CD4-positive, alpha-beta T cell treated with Interleukin-12 subunit alpha and Interleukin-12 subunit beta, for 1 hour (primary cell): ENCODE measurements around the gene GPR137B.
A peak's percentile ranks its signal among the peaks of the same experiment; 100 is the strongest.

Experiments
- DNase-seq: peaks from one replicate; pipeline ENCODE4 v3.0.0-alpha.2; 2020

GPR137B gene

DNA sequence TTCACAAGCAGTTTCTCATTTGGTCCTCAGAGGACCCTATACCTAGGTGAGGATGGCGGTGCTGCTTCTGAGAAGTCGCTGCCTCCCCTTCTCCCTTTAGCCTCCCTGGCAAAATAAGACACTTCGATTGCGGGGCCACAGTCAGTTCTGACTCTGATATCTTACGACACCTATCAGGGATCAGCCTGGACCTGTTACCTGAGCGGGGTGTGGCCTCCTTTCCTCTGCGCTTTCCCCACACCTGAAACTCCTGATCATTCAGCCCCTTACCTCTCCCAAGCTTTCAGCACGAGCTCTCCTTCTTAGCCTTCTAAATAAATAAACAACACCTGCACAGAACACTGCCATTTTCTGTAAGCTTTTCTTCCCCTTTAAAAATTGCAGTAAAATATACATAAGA, 24.6 kb upstream of the GPR137B start:
- no peak for DNase-seq

DNA sequence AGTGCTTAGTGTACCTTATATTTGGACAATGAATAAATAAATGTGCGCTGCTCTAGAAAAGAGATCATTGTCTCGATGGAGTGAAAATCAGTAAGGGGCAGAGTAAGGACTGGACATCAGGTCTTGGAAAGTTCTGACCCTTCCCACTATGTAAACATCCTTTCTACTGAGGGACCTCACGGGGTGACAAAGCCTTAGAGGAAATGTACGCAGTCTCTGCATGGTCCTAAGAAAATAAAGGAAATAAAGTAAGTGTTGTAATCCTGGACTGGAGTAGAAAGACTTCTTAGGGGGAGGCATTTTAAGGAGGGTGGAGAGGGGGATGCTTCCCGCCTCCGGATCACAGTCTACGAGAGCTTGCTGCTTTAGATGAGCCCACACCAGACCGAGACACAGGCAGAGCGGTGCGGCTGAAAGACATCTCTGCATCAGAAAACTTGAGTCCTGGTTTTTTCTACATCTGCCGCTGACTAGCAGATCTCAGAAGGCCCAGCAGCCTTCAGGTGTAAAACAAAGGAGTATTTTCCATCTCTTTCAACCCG, 22.3 kb upstream of the GPR137B start:
- DNase-seq = no peak

DNA sequence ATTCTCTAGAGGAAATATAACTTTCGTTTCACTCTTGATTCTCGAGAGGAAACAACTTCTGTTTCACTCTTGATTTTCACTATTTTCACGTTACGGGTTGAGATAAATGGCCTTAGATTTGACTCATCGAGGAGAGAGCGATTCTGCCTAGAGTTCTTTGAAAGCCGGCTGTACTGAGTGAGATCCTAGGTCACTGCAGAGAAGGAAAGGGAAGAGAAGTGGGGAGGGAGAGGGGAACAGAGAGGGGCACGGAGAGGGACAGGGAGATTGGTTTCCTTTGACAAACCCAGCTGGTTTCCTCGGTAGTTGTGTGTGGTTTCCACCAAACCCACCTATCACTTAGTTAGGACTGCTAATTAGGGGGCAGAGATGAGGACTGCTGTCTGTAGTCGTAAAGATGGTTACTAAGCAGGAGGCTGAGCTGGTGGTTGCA, 21.6 kb upstream of the GPR137B start:
- DNase-seq = no peak

DNA sequence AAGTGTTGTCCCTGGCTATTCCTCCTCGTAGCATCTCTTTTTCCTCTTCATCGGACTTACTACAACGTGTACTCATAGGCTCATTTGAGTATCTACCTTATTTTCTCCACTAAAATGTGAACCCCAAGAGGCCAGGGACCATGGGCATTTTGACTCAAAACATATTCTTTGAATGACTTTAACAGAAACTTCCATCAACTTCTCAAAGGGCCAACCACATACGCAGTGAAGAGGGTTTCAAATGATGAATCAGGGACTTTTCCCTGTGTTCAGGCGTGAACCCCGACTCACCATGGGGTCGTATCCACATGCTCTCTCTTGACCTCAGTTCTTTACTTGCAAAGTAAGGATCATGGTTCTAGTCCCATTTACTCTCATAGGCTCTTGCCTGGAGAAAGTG, 20.2 kb upstream of the GPR137B start:
- DNase-seq = no peak

DNA sequence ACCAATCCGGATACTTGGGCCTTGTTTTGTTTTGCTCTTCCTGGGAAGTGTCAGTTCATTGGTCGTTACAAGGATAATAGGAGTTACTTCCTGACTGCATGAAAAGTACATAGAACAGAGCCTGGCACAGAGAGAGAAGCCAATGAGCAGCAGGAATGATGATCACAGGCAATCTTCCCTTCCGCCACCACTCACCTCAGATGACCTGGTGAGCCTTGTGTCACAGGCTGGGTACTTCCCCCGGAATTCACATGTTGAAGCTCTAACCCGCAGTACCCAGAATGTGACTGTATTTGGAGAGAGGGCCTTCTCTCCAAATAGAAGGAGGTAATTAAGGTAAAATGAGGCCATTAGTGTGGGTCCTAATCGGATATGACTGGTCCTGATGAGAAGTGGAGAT, 18.8 kb upstream of the GPR137B start:
- DNase-seq = no peak

DNA sequence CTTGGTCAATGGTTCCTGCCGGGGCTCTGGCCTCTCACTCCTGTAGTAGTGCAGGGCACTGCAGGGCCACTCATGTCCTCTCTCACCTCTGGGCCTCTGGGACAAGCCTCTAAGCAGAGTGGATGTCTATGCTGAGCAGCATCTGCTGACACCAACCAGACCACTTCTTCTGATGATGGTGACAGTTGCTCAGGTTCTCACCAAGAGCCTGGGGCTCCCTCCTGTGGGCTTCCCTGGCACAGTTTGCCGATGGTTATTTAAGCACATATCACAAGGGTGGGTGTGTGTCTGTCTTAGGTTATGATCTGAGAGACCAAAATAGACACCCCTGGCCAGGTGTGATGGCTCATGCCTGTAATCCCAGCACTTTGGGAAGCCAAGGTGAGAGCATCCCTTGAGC, 17.4 kb upstream of the GPR137B start:
- DNase-seq = no peak

DNA sequence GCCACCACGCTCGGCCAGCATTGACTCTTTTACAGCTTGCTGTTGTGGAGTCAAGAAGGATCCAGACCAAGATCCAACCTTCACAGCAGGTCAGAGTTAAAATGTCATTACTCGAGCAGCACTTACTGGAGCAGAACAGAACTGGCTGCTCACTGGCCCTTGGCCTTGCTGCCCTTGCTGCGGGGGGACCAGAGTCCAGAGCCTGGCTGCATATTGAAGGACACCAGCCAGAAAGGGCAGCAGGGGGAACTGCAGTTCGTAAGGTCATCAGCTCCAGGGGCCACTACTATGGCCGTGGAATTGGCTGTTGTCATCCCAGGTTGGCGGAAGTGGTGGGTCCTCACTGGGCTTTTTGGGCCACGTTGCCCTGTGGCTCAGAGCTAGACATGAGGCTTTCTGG, 15.3 kb upstream of the GPR137B start:
- DNase-seq = no peak

DNA sequence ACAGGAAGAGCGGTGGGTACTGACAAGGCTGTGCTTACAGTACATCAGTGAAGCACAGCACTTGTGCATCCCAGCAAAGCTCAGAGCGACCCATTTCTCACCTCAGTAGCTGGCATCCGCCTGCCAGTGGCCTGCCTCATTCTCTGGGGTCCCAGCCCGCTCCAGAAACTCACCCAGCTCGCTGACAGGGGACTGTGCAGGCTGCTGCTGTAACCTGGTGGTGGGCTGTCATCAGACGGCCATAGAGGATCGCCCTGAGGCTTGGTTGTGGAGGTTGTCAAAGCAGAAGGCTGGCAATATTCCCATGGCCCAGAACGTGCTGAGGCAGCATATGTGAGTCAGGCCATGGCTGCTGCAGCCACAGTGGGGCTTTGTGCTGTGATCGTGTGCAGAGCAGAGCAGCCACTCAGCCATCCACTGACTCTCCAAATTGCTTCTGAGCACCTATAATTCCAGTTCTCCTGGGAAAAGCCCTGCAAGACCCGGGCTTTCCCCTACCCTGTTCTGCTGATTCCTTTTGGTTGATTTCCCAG, 13.6 kb upstream of the GPR137B start:
- no peak for DNase-seq

DNA sequence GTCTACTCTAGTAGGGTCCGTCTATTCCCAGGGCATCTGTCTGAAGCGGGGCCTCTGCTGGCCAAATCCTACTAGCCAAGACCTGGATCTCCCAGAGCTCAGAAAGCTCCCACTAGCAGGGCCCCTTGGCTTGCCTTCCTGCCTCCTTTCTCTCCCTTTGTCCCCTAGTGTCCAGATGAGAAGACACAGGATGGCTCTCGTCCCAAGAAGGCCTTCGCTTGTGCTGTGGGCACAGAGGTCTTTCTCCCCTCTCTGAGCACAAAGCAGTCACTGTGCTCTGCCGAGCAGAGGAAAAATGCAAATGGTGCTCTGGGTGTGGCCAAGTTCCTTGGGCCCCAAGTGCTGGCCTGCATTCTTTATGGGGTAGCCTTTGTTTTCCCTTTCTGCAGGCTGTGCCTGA, 13.0 kb upstream of the GPR137B start:
- no peak for DNase-seq

DNA sequence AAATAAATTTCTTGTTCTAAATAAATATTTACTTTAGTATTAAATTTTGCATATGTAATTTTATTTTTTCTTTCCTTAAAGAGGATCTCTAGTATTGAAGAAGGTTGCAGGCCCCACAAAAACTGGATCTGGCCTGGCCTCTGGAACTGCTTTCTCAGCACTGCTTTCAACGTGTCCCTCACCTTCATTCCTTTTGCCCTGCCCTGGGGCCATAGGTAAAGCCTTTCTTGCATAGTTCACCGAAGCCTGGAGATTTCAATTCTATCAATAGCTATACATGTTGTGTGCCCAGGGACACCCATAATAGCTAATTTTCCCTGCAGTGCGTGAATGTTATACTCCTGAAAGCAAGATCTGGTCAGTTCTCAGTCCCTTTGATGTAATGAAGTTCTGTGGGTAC, 12.0 kb upstream of the GPR137B start:
- DNase-seq = no peak

DNA sequence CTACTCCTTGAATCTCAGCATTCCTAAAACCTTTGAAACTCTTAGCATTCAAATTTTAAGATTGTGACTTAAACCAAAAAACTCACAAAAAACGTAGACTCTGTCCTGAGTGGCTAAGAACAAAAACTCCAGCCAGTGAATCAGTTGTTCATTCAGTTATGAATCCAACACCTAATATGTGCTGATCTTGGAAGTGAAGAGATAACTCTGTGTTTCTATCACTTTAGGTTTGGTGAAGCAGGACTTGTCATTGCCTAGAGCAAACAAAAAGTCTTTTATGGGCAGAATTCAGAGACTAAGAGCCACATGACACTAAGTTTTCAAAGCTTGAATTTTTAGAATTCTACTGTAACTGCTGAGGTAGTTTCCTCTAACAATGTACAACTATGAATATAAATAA, 10.4 kb upstream of the GPR137B start:
- DNase-seq = no peak

DNA sequence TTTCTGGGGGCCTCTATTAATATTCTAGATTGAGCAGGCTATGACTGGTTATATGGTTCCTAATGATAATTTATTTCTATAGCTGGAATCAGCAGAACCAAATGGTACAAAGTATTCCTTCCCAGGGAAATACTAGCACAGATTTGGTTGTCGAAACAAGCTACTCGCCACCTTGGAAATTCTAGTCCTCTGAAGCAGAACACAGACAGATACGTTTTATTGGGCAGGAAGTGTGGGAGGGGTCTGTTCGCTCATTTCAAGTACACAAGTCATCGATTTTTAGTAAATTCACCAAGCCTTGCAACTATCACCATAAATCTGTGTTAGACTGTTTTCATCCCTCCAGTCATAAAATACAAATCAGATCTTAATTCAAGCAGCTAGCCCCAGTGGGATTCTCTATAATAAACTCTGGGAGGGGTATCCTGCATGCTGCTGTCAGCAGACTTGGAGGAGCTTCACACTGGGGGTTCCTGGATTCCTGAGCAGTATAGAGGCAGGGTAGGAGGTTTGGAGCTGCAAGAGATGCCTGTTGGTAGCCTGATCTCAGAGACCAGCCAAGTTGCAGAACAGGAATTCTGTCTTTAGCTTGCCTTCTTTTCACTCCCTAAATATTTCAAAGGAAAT, 9.8 kb upstream of the GPR137B start:
- DNase-seq = no peak

DNA sequence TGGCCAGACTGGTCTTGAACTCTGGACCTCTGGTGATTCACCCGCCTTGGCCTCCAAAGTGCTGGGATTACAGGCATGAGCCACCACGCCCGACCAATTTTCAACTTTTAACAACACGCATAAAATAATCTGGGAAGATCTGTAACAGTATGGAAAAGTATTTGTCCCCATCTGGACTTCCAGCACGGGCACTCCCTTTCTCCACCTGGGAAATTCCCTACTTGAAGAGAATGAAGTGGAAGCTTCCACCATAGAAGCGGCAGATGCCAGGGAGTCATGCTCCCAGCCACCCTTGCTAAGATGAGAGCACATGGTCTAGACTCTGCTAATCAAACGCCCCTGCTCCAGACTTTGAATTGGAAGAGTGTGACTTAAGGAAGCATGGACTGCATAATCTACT, 9.0 kb upstream of the GPR137B start:
- no peak for DNase-seq

DNA sequence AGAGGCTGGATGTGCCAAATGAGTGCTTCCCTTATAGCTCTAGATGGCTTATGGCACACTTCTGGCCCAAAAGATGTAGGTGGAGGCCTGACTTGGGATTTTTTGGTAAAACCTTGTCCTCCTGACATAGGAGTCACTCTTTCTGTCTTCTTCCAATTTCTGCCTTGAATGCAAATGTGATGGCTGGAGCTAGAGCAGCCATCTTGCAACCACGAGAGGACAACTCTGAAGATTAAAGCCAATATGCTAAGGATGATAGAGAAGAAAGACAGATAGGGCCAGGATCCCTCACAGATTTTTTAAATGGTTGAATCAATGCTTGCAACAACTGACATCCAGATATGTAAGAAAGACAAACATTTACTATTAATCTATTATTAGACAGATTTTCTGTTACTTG, 8.5 kb upstream of the GPR137B start:
- no peak for DNase-seq

DNA sequence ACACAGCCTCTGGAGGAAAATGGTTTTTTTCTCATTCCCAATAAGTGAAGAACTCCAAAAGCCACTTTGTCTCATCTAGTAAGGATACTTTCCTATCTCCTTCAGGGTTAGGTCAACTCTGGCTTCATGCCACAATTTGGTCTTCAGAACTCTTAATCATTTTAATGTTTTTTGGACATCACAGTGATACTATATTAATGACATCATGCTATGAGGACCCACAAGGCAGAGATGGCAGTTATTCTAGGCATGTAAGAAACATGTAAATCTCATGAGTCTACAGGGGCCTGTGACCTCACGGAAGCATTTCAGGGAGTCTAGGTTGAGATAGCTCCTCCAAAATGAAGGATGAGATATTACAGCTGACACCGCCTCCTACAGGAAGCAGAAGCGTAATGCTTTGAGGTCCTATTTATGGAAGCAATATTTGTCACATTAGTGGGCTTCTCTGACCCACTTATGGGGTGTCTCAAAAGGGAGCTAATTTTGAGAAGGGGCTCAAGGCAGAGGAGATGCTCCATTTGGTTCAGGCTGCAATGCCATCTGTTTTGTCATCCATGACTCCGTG, 5.0 kb upstream of the GPR137B start:
- DNase-seq = no peak

DNA sequence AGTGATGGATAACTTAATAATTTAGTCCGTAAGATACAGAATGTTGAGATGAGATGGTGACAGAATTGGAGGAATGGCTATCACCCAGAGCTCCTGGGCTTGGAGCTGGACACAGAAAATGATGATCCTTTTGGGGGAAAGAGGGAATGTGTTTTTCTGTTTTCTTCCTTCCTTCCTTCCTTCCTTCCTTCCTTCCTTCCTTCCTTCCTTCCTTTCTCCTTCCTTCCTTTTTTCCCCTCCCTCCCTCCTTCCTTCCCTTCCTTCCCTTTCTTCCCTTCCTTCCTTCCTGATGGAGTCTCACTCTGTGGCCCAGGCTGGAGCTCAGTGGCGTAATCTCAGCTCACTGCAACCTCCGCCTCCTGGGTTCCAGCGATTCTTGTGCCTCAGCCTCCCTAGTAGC, 2.8 kb upstream of the GPR137B start:
- DNase-seq = no peak

DNA sequence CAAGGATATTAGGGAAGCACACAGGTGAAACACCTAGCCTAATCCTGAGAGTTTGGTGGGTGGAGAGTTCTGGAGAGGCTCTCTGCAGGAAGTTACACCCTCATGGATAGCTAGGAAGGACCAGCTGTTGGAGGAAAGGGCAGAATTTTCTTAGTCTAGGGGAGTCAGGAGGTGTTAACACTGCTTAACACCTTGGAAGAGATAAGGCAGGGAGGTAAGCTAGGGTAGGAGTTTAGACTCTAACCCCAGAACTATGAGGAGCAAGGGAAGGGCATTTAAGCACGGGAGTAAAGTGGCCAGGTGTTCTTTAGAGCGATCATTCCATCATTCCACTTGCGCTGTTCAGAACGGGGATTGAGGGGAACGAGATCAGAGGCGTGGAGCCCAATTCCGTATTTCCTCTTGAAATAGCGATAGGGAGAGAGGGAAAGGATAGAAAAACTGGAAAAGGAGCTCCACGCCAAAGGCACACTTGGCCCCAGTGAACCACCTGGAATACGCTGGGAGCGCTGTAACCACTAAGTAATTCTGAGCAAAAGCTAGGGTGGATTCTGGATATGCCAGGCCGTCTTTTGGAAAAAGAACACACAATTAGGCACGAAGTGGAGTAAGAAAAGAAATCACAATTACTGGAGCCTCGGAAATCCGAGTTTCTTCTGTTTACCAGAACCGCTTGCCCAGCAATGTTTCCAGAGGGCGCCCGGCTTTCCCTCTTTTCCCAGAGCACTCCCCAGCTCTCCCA, 1.5 kb upstream of the GPR137B start:
- no peak for DNase-seq

DNA sequence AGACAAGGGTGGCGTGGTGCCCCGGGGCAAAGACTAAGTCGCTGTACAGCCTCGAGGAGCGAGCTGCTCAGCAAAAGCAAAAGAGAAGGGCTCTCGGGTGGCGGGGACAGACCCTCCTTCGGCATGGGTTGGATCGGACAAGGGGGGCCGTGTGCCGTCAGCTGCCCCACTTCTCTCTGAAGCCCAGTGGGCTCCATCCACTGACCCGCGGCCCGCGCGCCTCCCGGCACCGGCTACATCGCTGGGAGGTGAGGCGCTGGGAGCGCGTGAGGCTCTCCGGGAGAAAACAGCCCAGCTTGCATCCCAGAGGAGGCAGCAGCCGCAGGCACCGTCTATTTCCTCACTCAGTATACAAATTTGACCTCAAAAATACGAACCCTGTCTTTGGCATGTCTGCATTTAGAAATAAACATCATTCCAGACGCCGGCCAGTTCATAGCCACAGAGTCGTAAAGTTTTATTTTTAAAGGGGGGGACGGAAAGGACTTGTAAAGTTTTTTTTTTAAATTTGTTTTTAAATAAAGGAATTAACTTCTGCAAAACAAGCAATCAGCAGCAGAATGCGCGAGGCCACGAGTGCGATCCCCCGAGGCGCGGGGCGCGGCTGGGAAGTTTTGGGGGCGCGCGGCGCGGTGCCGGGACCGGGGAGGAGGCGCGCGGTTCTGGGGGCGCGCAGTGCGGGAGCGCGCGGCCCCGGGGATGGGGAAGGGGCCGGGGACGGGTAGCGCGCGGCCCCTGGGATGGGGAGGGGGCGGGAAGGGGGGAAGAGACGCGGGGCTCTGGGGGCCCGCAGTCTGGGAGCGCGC, 689 bp upstream of the GPR137B start:
- no peak for DNase-seq

DNA sequence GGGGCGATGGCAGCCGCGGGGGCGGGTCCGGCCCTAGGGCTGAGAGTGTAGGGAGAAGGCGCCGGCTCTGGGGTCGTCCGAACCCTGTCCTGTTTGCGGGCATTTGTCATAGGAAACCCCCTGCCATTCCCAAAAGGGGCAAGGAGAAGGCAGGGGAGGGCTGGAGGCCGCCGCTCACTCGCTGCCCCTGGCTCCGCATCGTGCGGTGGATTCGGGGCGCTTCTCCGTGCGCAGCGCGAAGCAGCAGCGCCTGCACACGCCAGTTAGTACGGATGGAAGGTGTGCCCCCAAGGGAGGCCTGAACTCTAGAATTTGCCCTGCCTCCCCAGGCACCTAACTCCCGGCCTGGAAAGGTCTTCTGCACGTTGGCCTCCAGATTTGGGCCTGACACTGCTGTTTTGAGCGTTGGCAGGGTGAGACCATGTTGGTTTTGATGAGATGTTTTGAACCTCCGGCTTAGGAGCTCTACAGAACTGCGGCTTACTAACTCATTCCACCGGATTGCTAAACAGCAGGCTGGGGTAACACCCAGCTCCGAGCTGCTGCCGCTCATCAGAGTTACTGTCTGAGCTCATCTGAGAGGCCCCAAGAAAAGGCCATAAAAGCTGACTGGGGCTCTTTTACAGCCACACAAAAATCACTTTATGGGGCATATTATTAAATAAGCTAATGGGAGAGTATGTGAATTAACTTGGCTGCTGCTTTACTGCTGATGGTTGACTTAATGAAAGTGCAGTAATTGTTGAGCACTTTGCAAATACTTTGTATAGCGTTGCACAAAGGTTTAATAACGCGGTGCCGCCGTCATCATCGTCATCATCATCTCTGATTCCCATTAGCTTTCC, 987 bp downstream of the GPR137B start:
- peak; percentile 12 for DNase-seq

DNA sequence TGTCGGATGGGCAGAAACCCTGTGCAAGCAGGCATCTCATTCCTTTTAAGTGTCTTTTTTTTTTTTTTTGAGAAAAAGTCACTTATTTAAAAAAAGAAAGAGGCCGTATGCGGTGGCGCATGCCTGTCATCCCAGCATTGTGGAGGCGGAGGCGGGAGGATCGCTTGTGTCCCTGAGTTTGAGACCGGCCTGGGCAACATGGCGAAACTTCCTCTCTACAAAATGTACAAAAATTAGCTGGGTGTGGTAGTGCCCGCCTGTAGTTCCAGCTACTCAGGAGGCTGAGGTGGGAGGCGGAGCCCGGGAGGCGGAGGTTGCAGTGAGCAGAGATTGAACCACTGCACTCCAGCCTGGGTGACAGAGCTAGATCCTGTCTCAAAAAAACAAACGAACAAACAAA, 1.7 kb downstream of the GPR137B start:
- DNase-seq = no peak

DNA sequence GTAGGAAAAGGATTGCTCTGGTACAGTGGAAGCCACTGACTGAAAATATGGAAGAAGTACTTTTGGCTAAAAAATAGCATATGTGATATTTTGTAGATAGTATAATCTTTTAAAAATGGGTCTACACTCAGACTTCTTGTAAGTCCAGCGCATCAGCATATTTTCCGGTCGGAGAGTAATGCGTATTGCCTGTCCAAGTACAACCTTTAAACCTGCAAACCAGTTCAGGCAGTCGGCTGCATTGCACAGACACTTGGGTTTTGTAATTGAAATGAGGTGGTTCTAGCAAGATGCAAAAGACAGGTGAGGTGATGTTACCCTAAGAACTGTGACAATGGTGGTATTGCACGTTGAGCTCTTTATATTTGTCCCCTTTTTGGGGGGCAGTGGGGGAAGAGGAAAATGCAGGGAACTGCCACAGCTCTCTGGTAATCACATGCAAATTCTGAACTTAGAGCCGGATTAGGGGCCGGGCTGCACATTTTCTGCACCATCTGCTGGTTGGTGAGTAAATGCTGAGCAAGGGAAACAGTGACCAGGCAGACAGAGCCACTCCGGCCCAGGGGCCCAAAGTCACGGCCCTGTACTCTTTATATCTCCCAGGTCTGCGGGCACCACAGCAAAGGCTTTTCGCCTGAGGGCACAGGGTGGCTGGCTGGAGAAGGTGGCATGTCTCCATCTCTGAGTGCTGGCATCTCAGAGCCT, 2.3 kb downstream of the GPR137B start:
- no peak for DNase-seq

DNA sequence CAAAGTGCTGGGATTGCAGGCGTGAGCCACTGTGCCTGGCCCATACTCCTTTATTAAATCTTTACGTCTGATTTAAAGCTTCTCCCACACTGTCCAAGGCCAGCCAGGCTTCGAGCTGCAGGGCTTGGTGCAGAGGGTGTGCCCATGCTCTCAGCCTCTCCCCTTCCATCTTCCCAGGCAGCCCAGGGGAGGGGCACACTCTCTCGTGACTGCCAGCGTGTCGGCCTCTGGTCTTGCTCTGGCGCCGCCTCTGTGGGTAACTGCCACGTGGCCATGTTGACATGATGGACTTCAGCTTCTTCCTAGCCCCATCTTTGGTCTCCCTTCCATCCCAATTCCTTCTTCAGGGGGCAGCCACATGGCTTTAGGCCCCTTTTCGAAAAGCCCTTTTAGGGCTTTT, 4.7 kb downstream of the GPR137B start:
- DNase-seq = no peak
